ENCODE results near the gene MEIOB. TPM values are rescaled to one million over a fixed set of nuclear protein-coding genes. Genes with fewer than 3 reads are reported as not detected.

MEIOB gene
- total RNA-seq, 4 donors from 2014 or later = 0.76 TPM; not detected in 3

GRCh38 chr16:1818873-1819525 is 53.0 kb downstream of the MEIOB start:
- intact Hi-C loops (cut with DNase I) = no loop called here

GRCh38 chr16:1818204-1818872 is 53.6 kb downstream of the MEIOB start:
- H3K9me3 ChIP-seq = no peaks in the 10 kb centered on the region
- DNase-seq = no peak
- H3K36me3 ChIP-seq = peaks cover 25 to 93% (median 39%) of the 10 kb centered on the region in 3 donors
- TF ChIP-seq POLR2A (IDR thresholded peaks at IDR 0.05) (no peak), CTCF (IDR thresholded peaks at IDR 0.05) (no peak)
- WGBS, 2 donors = 88 to 96% methylated on average over 9 to 16 of the region's 27 CpGs
- no peaks in the 10 kb centered on the region for H3K27me3 ChIP-seq
- intact Hi-C loops (cut with DNase I) = no loop called here
- H3K27ac ChIP-seq = no peak overlapping the region
- H3K4me1 ChIP-seq = peaks cover 0 to 15% (median 0%) of the 10 kb centered on the region in 3 donors
- no peak overlapping the region for H3K4me3 ChIP-seq

More at GRCh38 chr16:1818873-1819525, 53.0 kb downstream of the MEIOB start:
- Histone ChIP-seq H3K9me3 (no peaks in the 10 kb centered on the region), H3K36me3 (peaks cover 25 to 88% (median 39%) of the 10 kb centered on the region in 3 donors), H3K27me3 (no peaks in the 10 kb centered on the region), H3K4me3 (no peak overlapping the region), H3K27ac (no peak overlapping the region), H3K4me1 (peaks cover 0 to 19% (median 0%) of the 10 kb centered on the region in 3 donors)
- no peak for DNase-seq
- 57% methylated on average over 1 of the region's 35 CpGs; no CpG with 5 or more reads in 1 of the 2 donors for WGBS, 2 donors
- TF ChIP-seq POLR2A (IDR thresholded peaks at IDR 0.05) (no peak), CTCF (IDR thresholded peaks at IDR 0.05) (no peak)

- Histone ChIP-seq H3K4me3 (no peak overlapping the region), H3K4me1 (peaks cover 0 to 14% (median 5%) of the 10 kb centered on the region in 3 donors), H3K9me3 (no peaks in the 10 kb centered on the region), H3K36me3 (peaks cover 25 to 89% (median 35%) of the 10 kb centered on the region in 3 donors), H3K27ac (no peak overlapping the region), H3K27me3 (no peaks in the 10 kb centered on the region)
- TF ChIP-seq CTCF (IDR thresholded peaks at IDR 0.05) = no peak
- TF ChIP-seq POLR2A (IDR thresholded peaks at IDR 0.05) = no peak
- 95 to 96% methylated on average over 7 to 8 of the region's 17 CpGs for WGBS, 2 donors
- intact Hi-C loops (cut with DNase I) = no loop called here
- DNase-seq = no peak
Measured at GRCh38 chr16:1817716-1818115, 54.2 kb downstream of the MEIOB start.

- Histone ChIP-seq H3K27ac (no peak overlapping the region), H3K27me3 (no peaks in the 10 kb centered on the region), H3K36me3 (peaks cover 25 to 84% (median 32%) of the 10 kb centered on the region in 3 donors), H3K9me3 (no peaks in the 10 kb centered on the region), H3K4me1 (peaks cover 0 to 14% (median 6%) of the 10 kb centered on the region in 3 donors), H3K4me3 (no peak overlapping the region)
- intact Hi-C loops (cut with DNase I) = no loop called here
- no peak for DNase-seq
- TF ChIP-seq CTCF (IDR thresholded peaks at IDR 0.05) (no peak), POLR2A (IDR thresholded peaks at IDR 0.05) (no peak)
- WGBS, 2 donors = 100% methylated on average over 1 to 3 of the region's 9 CpGs
Measured at GRCh38 chr16:1817276-1817589, 54.7 kb downstream of the MEIOB start.

Measured in esophagus squamous epithelium (tissue), 5 donors.